Measurements from ENCODE around the gene TJAP1.

Gene TJAP1

DNA sequence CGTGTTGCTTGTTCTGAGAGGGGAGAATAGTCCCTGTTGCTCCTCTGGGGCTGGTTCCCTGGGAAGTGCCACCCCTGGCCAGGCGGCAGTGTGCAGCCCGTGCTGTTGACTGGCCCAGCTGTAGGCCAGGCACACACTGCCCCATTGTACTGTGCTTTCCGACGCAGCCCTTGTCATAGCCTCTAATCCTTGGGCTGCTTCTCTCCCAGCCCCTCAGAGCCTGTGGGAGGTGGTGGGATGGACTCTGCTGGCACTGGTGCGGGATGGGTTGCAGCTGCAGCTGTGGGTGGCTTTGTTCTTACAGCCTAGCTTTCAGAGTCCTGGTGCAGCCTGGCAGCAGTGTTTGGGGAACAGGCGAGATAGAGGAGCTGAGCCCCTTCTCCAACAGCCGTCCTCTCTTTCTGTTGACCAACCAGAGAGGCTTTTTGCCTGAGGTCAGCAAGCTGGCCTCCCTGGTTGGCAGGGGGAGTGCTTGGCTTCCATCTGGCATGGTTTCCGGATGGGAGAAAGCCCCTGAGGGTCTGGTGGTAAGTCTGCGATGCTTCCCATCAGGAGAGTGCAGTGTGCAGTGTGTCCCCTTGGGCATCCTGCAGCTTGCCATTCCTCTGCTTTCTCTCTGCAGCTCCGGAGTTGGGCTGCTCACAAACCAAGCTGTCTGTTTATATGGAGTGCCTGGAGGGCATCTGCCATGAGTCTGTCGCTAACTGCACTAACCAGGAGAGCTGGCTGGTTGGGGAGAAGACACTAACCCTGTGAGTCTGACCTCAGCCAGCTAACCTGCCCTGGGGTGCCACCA is 12.1 kb downstream of the TJAP1 start:
- TF ChIP-seq CTCF (IDR thresholded peaks at IDR 0.05; ENCODE audit: borderline replicate concordance, extremely low read depth, low read length, poor library complexity, severe bottlenecking) (no peak), EZH2 (IDR thresholded peaks at IDR 0.05; ENCODE audit: borderline replicate concordance, low read depth, low read length, severe bottlenecking) (no peak)
- Histone ChIP-seq H3K9ac (ENCODE audit: low read depth, low read length) (no peak overlapping the region), H3K4me3 (ENCODE audit: low read depth in 1 of 2, low read length in 2 of 2) (no peak overlapping the region), H3K4me2 (ENCODE audit: insufficient read depth, low read length) (no peak overlapping the region), H2AFZ (ENCODE audit: low read depth, low read length) (no peak overlapping the region), H3K9me3 (ENCODE audit: insufficient read depth, low read length, severe bottlenecking) (no peaks in the 10 kb centered on the region), H3K27ac (ENCODE audit: low read length) (no peak overlapping the region), H3K4me1 (ENCODE audit: insufficient read depth, low read length) (no peaks in the 10 kb centered on the region), H4K20me1 (ENCODE audit: insufficient read depth, low read length) (peaks cover 17% of the 10 kb centered on the region), H3K36me3 (ENCODE audit: insufficient read depth, low read length) (peaks cover 11% of the 10 kb centered on the region), H3K27me3 (ENCODE audit: insufficient read depth, low read length, poor library complexity) (no peaks in the 10 kb centered on the region), H3K79me2 (ENCODE audit: insufficient read depth, low read length) (peaks cover 21% of the 10 kb centered on the region)
- DNase-seq (no peak), ATAC-seq (ENCODE audit: insufficient read depth, low read depth) (no peak)

GRCh38 chr6:43490523-43490939 is 13.2 kb downstream of the TJAP1 start:
- H3K36me3 ChIP-seq (ENCODE audit: insufficient read depth, low read length) = peaks cover 11% of the 10 kb centered on the region
- DNase-seq = no peak
- ATAC-seq (ENCODE audit: insufficient read depth, low read depth) = no peak
- H3K79me2 ChIP-seq (ENCODE audit: insufficient read depth, low read length) = peaks cover 25% of the 10 kb centered on the region
- no peak overlapping the region for H3K27ac ChIP-seq (ENCODE audit: low read length)
- H3K4me3 ChIP-seq (ENCODE audit: low read depth in 1 of 2, low read length in 2 of 2) = no peak overlapping the region
- H3K27me3 ChIP-seq (ENCODE audit: insufficient read depth, low read length, poor library complexity) = no peaks in the 10 kb centered on the region
- H4K20me1 ChIP-seq (ENCODE audit: insufficient read depth, low read length) = peaks cover 26% of the 10 kb centered on the region
- H3K9ac ChIP-seq (ENCODE audit: low read depth, low read length) = no peak overlapping the region
- H3K4me1 ChIP-seq (ENCODE audit: insufficient read depth, low read length) = no peaks in the 10 kb centered on the region
- H3K9me3 ChIP-seq (ENCODE audit: insufficient read depth, low read length, severe bottlenecking) = no peaks in the 10 kb centered on the region
- H3K4me2 ChIP-seq (ENCODE audit: insufficient read depth, low read length) = no peak overlapping the region
- no peak overlapping the region for H2AFZ ChIP-seq (ENCODE audit: low read depth, low read length)
- TF ChIP-seq CTCF (IDR thresholded peaks at IDR 0.05; ENCODE audit: borderline replicate concordance, extremely low read depth, low read length, poor library complexity, severe bottlenecking) (no peak), EZH2 (IDR thresholded peaks at IDR 0.05; ENCODE audit: borderline replicate concordance, low read depth, low read length, severe bottlenecking) (no peak)

DNA sequence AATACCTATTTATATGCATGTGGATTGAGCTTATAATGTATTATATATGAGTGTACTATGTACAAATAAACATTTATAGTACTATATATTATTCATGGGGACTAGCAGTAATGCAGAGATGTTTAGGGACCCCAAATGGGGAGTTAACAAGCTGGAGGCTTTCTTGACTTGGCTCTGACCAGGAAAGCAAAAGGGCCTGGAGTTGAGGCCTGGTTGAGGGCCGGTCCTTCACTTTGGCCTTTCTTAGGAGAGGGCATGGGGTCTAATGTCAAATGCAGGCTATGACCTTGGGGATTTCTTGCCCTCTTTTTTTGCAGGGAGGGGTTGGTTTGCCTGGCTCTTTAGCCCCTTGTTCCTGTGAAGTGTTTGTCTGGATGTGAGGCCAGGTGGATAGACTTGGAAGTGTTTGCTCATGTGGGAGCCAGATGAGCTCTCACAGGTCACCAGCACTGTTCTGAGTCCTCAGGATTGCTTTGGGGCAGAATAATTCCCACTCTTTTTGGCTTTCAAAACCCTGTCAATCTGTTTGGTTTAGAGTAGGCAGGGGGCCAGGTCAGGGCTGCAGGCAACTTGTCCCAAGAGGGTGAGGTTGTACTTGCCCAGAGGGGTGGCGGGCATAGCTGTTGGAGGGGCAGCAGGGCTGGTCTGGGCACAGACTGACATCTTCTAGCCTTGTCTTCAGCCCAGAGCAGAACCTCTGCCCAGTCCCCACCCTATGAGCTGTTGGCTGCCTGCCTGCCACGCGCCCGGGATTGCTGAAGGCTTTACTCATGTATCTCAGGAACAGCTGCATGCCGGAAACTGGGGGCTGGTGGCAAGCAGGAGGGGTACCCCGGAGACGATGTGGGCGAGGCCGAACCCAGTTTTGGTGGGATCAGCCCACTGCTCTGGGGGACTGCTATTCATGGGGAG is 14.6 kb downstream of the TJAP1 start:
- Histone ChIP-seq H3K27me3 (ENCODE audit: insufficient read depth, low read length, poor library complexity) (no peaks in the 10 kb centered on the region), H3K4me1 (ENCODE audit: insufficient read depth, low read length) (no peaks in the 10 kb centered on the region), H4K20me1 (ENCODE audit: insufficient read depth, low read length) (peaks cover 31% of the 10 kb centered on the region), H3K36me3 (ENCODE audit: insufficient read depth, low read length) (peaks cover 11% of the 10 kb centered on the region), H3K79me2 (ENCODE audit: insufficient read depth, low read length) (peaks cover 20% of the 10 kb centered on the region), H3K4me3 (ENCODE audit: low read depth in 1 of 2, low read length in 2 of 2) (no peak overlapping the region), H2AFZ (ENCODE audit: low read depth, low read length) (no peak overlapping the region), H3K4me2 (ENCODE audit: insufficient read depth, low read length) (no peak overlapping the region), H3K9me3 (ENCODE audit: insufficient read depth, low read length, severe bottlenecking) (no peaks in the 10 kb centered on the region), H3K9ac (ENCODE audit: low read depth, low read length) (no peak overlapping the region), H3K27ac (ENCODE audit: low read length) (no peak overlapping the region)
- DNase-seq (no peak), ATAC-seq (ENCODE audit: insufficient read depth, low read depth) (no peak)
- TF ChIP-seq EZH2 (IDR thresholded peaks at IDR 0.05; ENCODE audit: borderline replicate concordance, low read depth, low read length, severe bottlenecking) (no peak), CTCF (IDR thresholded peaks at IDR 0.05; ENCODE audit: borderline replicate concordance, extremely low read depth, low read length, poor library complexity, severe bottlenecking) (no peak)

Data from DND-41 (cell line).